NCI-H82 treated with DMSO at 0.1 percent for 48 hours (cell line): ENCODE measurements around the gene SMARCD1.

Experiments
- DNase-seq: peaks from one replicate; lab custom pipeline; 2025; ENCODE audit not compliant: unreplicated experiment; lab: John Stamatoyannopoulos, UW

The SMARCD1 gene

DNA sequence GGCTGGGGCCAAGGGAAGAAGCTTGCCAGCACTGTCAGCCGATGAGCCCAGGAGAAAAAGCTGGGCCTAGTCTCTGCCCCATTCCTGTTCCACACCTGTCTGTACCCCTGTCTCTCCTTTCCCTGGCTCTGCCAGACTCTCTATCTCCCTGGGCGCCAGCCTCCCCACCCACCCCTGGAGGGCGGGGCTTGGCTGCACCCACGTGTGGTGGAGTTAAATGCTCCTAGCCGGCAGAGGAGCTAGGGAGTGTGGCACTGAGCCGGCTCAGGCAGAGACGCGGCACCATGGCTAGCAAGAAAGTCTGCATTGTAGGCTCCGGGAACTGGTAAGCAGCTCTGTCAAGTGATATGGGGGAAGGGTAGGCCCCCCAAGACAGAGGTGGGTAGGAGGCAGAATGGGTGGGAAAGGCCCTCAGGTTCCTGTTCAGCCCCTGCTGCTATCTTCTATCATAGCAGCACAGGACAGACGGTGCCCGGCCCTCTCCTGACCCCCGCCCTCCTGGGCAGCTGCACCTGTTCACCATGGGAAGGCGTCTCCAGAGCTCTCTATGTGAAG lies 18.7 kb downstream of the SMARCD1 start, which contains the start of gene GPD1:
TSS of gene GPD1 (plus strand) at position 242 of the 555 bp plus-strand sequence. CDS start at position 285, 43 bp downstream.
- DNase-seq = no peak

GRCh38 chr12:50104417-50105366 lies 19.6 kb downstream of the SMARCD1 start:
- DNase-seq = no peak

DNA sequence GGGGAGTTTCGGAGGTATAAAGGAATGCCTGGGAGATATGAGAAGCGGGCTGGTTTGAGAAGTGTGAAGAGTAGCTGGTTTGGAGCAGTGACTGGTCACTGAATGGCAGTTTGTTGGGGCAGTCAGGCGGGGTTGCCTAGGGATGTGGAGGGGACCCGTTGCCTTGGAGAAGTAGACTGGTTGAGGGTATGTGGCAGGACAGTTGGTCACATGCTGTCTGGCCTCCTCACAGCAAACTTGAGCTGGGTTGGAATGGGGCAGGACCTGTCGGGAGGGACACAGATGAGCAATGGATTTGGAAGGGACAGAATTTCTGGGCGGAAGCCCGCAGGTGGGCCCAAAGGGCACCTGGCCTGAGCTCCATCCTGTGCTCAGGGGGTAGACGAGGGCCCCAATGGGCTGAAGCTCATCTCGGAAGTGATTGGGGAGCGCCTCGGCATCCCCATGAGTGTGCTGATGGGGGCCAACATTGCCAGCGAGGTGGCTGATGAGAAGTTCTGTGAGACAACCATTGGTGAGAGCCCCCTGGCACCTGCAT lies 20.8 kb downstream of the SMARCD1 start:
- DNase-seq = no peak

DNA sequence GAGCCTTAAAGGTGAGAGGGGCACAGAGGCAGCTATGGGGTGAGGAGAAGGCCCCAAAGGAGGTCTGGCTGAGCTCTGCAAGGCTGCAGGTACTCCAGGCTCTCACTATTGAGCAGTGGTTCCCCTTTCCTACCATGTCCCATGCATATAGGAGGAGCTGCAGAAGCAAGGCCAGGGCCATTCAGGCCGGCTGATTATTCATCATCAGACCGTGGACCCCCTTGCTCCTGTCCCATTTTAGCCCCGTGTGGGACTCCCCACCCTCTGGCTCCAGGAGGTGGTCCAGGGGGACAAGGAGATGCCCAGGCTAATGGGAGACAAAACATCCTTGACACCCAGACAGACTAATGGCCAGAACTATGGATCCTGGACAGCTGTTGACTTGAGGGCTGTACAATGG lies 21.8 kb downstream of the SMARCD1 start:
- no peak for DNase-seq

DNA sequence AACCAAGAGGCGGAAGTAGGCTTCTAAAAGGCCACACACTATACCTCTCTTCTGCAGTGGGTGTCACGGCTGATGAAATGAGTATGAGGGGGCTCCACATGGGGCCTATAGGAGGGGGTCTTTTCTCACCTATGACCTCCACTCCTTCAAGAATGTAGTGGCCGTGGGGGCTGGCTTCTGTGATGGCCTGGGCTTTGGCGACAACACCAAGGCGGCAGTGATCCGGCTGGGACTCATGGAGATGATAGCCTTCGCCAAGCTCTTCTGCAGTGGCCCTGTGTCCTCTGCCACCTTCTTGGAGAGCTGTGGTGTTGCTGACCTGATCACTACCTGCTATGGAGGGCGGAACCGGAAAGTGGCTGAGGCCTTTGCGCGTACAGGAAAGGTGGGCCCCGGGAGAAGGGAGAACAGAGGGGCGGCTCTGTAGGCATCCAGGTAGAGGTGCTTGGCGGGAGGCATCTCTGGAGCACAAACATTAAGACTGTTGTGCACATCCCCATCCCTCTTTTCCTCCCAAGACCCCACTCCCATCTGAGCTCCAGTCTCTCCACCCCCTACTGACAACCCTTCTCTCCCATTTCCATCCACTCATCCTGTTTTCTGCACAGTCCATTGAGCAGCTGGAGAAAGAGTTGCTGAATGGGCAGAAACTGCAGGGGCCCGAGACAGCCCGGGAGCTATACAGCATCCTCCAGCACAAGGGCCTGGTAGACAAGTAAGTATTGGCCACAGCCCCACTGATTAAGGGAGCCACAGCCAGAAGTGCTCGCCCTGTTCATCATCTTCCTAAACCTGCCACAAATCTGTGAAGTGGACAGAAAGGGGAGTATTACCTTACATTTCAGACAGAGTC lies 22.5 kb downstream of the SMARCD1 start:
- no peak for DNase-seq

- no peak for DNase-seq
Observed at GRCh38 chr12:50109319-50109718, 24.2 kb downstream of the SMARCD1 start.

GRCh38 chr12:50110127-50110761 lies 25.1 kb downstream of the SMARCD1 start:
- peak; percentile 36 for DNase-seq

- no peak for DNase-seq
Observed at GRCh38 chr12:50110762-50111351, 25.7 kb downstream of the SMARCD1 start.

DNA sequence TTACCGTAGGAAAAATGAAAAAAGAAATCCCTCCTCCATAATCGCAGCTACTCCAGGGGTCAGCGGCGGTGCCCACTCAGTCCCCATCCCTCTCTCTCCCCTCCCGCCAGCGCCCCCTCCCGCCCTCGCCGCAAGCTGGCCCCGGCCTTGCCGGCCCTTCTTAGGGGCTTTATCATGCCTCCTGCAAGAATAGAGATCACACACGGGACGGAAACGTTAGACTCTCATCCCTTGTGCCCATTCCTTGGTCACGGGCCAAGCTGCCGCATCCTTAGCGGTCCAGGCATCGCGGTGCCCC lies 26.2 kb downstream of the SMARCD1 start:
- DNase-seq = no peak

DNA sequence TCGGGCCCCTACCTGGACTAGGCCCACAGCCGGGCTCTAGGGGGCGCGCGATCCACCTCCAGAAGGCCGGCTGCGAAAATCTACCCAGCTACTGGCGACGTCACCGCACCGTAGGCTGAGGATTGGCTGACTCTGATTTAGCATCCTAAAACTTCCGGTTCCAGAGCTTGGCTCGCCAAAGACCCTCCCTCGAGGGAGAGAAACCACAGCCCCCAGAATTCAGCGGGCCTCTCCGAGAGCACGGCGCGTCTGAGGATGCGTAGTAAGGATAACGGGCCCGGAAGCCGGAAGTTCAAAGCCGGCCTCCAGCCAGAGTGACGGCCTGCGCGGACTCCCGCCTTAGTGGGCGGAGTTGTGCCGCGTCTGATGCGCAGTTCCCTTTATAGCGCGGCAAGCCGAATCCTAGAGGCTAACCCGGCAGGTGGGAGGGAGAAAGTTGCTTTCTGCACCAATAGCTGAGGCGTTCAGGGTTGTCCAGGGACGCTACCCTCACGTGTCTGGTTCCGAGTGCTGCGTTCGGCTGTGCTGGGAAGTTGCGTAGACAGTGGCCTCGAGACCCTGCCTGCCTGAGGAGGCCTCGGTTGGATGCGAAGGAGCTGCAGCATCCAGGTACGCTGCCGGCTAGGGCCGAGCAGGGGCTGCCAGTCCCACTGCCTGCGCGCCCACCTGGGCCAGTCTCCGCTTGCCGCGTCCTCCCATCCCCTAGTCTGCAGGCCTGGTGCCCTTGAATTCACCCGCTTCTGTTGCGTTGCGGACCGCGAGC lies 26.7 kb downstream of the SMARCD1 start, which contains the start of gene COX14:
TSS of gene COX14 (plus strand) at position 544 of the 763 bp plus-strand sequence. CDS start 7,808 bp downstream, outside the sequence.
- DNase-seq = peak; percentile 99

- DNase-seq = peak; percentile 66
Observed at GRCh38 chr12:50112456-50113218, 27.5 kb downstream of the SMARCD1 start.

DNA sequence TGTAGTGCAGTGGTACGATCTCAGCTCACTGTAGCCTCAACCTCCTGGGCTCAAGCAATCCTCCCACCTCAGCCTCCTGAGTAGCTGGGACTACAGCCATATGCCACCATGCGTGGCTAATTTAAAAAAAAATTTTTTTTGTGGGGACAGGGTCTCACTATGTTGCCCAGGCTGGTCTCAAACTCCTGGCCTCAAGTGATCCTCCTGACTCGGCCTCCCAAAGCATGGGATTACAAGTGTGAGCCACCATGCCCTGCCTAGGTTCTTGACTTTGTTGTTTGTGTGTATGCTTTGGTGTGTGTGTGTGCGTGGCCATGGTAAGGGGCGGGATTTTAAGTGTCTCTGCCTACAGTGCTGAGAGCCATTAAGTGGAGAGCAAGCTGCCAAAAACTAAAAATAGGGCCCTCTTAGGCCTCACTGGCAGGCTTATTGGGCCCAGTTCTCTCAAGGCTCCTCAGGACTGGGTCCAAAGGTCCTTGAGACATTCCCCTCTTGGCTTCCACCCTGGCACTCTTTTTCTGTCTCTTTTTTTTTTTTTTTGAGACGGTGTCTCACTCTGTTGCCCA lies 32.0 kb downstream of the SMARCD1 start:
- no peak for DNase-seq

- DNase-seq = no peak
Observed at GRCh38 chr12:50119387-50119786, 34.2 kb downstream of the SMARCD1 start.

- peak; percentile 99 for DNase-seq
Observed at GRCh38 chr12:50120521-50120920, 35.4 kb downstream of the SMARCD1 start.

GRCh38 chr12:50120953-50121352 lies 35.8 kb downstream of the SMARCD1 start:
- DNase-seq = no peak

DNA sequence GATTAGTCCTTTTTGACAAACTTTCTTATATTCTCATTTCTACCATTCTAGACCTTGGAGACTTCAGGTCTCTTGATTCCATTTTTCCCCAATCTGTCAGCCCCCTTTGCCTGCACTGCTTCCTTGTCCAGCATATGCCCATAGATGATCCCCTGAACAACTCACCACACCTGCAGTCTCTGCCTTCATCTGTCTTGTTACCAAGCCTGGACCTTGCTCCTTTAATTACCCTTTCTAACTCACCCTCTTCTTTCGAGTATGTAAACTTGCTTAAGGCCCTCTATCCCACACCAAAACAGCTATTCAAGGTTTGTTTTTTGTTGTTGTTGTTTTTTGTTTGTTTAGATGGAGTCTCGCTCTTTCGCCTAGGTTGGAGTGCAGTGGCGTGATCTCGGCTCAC lies 36.5 kb downstream of the SMARCD1 start:
- DNase-seq = no peak

GRCh38 chr12:50123203-50123602 lies 38.1 kb downstream of the SMARCD1 start:
- peak; percentile 27 for DNase-seq

DNA sequence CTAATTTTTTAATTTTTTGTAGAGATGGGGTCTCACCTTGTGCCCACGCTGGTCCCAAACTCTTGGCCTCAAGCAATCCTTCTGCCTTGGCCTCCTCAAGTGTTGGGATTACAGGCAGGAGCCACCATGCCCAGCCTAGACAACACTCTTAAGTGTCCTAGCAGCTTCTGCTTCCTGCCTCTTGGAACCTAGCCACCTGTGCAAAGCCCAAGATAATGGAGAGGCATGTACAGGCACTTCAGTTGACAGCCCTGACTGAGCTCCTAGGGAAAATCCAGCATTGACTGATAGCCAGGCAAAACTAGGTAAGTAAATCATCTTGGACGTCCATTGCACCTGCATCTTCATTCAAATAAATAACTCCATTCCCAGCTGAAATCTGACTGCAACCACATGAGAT lies 42.4 kb downstream of the SMARCD1 start:
- DNase-seq = no peak
